ENCODE data around the gene SLAIN1. TPM values are rescaled to one million over a fixed set of nuclear protein-coding genes. Genes with fewer than 3 reads are reported as not detected.

SLAIN1 gene
- total RNA-seq, 2 experiments from 2014 or later: 26.5 to 32.0 TPM

DNA sequence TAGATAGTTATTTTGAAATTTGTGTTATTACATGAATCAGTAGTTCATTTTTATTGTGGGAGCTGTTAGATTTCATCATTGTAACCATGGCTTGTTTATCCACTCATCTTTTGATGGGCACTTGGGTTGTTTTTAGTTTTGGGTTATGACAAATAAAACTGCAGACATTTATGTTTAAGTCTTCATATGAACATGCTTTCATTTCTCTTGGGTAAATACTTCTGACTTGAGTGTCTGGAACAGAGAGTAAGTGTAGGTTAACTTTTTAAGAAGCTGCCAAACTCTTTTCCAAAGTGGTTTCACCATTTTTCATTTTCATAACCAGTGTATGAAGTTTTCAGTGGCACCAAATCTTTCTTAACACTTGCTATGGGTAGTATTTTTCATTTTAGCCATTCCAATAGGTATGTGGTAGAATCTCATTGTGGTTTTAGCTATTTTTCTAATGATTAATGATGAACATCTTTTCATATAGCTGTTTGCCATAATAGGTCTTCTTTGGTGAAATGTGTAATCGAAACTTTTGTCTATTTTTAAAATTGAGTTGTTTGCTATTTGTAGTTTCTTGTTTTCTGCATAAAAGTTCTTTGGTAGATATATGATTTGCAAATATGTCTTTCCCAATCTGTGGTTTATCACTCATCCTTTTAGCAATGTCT lies 17.9 kb downstream of the SLAIN1 start:
- intact Hi-C loops (cut with micrococcal nuclease): no loop called here
- CTCF ChIA-PET: interaction anchor here (1.2 to 1.3 kb wide), 3 partner anchors 16 to 122 kb away, joined by 3 read pairs; no protein-coding TSS in a partner anchor
- Mint-ChIP-seq H3K36me3 (ENCODE audit: low read depth) (peaks cover 9% of the 10 kb centered on the region), H3K4me3 (no peak overlapping the region), H3K27ac (peak overlapping the region; percentile 13), H3K4me1 (ENCODE audit: low read depth) (peaks cover 51% of the 10 kb centered on the region), H3K9me3 (peaks cover 23% of the 10 kb centered on the region), H3K27me3 (no peaks in the 10 kb centered on the region)
- TF ChIP-seq, protein P1, sequence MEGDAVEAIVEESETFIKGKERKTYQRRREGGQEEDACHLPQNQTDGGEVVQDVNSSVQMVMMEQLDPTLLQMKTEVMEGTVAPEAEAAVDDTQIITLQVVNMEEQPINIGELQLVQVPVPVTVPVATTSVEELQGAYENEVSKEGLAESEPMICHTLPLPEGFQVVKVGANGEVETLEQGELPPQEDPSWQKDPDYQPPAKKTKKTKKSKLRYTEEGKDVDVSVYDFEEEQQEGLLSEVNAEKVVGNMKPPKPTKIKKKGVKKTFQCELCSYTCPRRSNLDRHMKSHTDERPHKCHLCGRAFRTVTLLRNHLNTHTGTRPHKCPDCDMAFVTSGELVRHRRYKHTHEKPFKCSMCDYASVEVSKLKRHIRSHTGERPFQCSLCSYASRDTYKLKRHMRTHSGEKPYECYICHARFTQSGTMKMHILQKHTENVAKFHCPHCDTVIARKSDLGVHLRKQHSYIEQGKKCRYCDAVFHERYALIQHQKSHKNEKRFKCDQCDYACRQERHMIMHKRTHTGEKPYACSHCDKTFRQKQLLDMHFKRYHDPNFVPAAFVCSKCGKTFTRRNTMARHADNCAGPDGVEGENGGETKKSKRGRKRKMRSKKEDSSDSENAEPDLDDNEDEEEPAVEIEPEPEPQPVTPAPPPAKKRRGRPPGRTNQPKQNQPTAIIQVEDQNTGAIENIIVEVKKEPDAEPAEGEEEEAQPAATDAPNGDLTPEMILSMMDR (IDR thresholded peaks at IDR 0.05): no peak
- peak; percentile 17 for ATAC-seq
- DNase-seq: no peak
- POLR2A ChIA-PET: interaction anchor here (0.6 to 1.4 kb wide), 3 partner anchors 10 to 32 kb away, joined by 3 read pairs; no protein-coding TSS in a partner anchor

DNA sequence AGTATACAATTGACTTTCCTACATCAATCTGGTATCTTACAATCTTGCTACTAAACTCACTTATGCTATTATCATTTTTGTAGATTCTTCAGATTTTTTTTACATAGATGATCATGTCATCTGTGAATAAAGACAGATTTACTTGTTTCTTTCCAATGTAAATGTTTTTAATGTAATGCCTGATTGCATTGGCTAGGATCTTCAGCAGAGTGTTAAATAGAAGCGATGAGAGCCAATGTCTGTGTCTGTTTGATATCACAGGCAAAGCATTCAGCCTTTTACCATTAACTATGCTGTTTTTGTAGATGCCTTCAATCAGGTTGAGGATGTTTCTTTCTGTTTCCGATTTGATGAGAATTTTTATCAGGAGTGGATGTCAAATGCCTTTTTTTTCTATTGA lies 19.2 kb downstream of the SLAIN1 start:
- peaks cover 16% of the 10 kb centered on the region for H3K36me3 Mint-ChIP-seq (ENCODE audit: low read depth)
- CTCF ChIA-PET: interaction anchor here (1.3 kb wide), 1 partner anchor 17 kb away, joined by 3 read pairs; no protein-coding TSS in a partner anchor

DNA sequence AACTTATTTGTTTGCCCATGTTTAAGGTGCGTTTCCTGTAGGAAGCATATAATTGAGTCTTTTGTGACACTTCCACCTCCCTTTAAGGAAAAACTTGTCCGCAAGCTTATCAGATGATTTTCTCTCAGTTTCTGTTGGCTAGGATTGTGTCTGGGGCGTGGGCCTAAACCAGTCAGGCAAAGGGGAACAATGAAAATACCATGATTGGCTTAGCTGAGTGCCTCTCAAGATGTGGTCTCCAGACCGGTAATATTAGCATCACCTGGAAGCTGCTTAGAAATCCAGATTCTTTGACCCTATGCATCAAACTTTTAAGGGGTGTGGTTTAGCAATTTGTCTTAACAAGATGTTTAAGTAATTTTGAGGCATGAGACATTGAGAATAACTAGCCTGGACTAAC lies 20.0 kb downstream of the SLAIN1 start:
- Mint-ChIP-seq H3K27me3 (no peaks in the 10 kb centered on the region), H3K4me3 (no peak overlapping the region), H3K27ac (no peak overlapping the region), H3K4me1 (ENCODE audit: low read depth) (peaks cover 57% of the 10 kb centered on the region), H3K36me3 (ENCODE audit: low read depth) (peaks cover 22% of the 10 kb centered on the region), H3K9me3 (peaks cover 3% of the 10 kb centered on the region)
- POLR2A ChIA-PET: no interaction called here
- no peak for ATAC-seq
- CTCF ChIA-PET: interaction anchor here (1.0 kb wide), 1 partner anchor 10 kb away, joined by 3 read pairs; no protein-coding TSS in a partner anchor
- intact Hi-C loops (cut with micrococcal nuclease): no loop called here
- DNase-seq: no peak
- TF ChIP-seq, protein P1 (IDR thresholded peaks at IDR 0.05): no peak

More for the DNA sequence above, 19.2 kb downstream of the SLAIN1 start:
- TF ChIP-seq, protein P1 (IDR thresholded peaks at IDR 0.05): no peak
- intact Hi-C loops (cut with micrococcal nuclease): no loop called here
- peaks cover 10% of the 10 kb centered on the region for H3K9me3 Mint-ChIP-seq
- no peak for ATAC-seq
- H3K4me1 Mint-ChIP-seq (ENCODE audit: low read depth): peaks cover 57% of the 10 kb centered on the region
- no peak overlapping the region for H3K27ac Mint-ChIP-seq
- H3K27me3 Mint-ChIP-seq: no peaks in the 10 kb centered on the region
- no peak overlapping the region for H3K4me3 Mint-ChIP-seq
- DNase-seq: no peak
- POLR2A ChIA-PET: no interaction called here

DNA sequence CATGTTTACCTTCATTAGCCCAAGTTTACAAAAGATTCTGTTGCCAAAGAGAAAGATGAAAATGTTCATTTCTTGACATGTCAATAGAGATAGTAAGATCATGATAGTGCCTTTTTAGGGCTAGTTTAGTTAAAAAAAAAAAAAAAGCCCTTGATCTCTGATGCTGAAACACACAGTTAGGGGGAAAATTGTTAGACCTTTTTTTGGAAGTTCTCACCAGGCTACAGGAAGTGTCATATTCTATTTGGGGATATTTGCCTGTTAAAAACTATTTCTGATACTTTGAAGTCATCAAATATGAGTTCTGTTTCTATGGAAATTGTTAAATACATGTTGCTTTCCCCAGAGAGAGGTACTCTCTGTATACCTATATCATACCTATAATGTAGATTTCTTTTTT lies 21.6 kb downstream of the SLAIN1 start:
- TF ChIP-seq, protein P1 (IDR thresholded peaks at IDR 0.05): no peak
- ChIA-PET POLR2A (no interaction called here), CTCF (no interaction called here)
- intact Hi-C loops (cut with micrococcal nuclease): no loop called here
- Mint-ChIP-seq H3K4me3 (no peak overlapping the region), H3K27me3 (no peaks in the 10 kb centered on the region), H3K27ac (no peak overlapping the region), H3K9me3 (no peaks in the 10 kb centered on the region), H3K36me3 (ENCODE audit: low read depth) (peaks cover 36% of the 10 kb centered on the region), H3K4me1 (ENCODE audit: low read depth) (peaks cover 55% of the 10 kb centered on the region)
- DNase-seq: no peak
- ATAC-seq: no peak

DNA sequence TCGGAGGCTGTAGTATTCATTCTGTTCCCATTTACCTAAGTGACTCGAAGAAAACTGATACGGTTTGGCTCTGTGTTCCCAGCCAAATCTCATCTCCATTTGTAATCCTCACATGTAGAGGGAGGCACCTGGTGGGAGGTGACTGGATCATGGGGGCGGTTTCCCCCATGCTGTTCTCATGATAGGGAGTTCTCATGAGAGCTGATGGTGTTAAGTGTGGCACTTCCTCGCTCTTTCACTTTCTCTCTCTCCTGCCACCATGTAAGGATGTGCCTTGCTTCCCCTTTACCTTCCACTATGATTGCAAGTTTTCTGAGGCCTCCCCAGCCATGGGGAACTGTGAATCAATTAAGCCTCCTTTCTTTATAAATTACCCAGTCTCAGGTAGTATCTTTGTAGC lies 23.5 kb downstream of the SLAIN1 start:
- Mint-ChIP-seq H3K27me3 (no peaks in the 10 kb centered on the region), H3K36me3 (ENCODE audit: low read depth) (peaks cover 42% of the 10 kb centered on the region), H3K4me3 (no peak overlapping the region), H3K9me3 (no peaks in the 10 kb centered on the region), H3K4me1 (ENCODE audit: low read depth) (peaks cover 49% of the 10 kb centered on the region), H3K27ac (peak overlapping the region; percentile 56)
- ATAC-seq: no peak
- ChIA-PET POLR2A (no interaction called here), CTCF (interaction anchor here (1.0 to 1.1 kb wide), 2 partner anchors 21 to 128 kb away, joined by 3 to 4 read pairs; no protein-coding TSS in a partner anchor)
- TF ChIP-seq, protein P1 (IDR thresholded peaks at IDR 0.05): no peak
- no peak for DNase-seq
- intact Hi-C loops (cut with micrococcal nuclease): no loop called here

Measured in activated CD8-positive, alpha-beta T cell treated with anti-CD3 and anti-CD28 coated beads for 36 hours (primary cell).